NAMALWA (cell line): ENCODE results near the gene EGFR.

ENCODE experiments used
- DNase-seq: peaks from one replicate; pipeline ENCODE4 v3.0.0-alpha.2; 2015; ENCODE audit warnings: low spot score

EGFR gene

GRCh38 chr7:55250313-55250712, 231.5 kb downstream of the EGFR start:
- DNase-seq: no peak

- no peak for DNase-seq
Observed at GRCh38 chr7:55251313-55251712, 232.5 kb downstream of the EGFR start.

GRCh38 chr7:55251911-55252310, 233.1 kb downstream of the EGFR start:
- no peak for DNase-seq

- DNase-seq: no peak
Observed at GRCh38 chr7:55252386-55252785, 233.6 kb downstream of the EGFR start.

- peak; percentile 16 for DNase-seq
Observed at GRCh38 chr7:55253188-55253587, 234.4 kb downstream of the EGFR start.

GRCh38 chr7:55254242-55254595, 235.4 kb downstream of the EGFR start:
- DNase-seq: no peak

GRCh38 chr7:55254596-55255495, 236.0 kb downstream of the EGFR start:
- peak; percentile 75 for DNase-seq

- peak; percentile 88 for DNase-seq
Observed at GRCh38 chr7:55255496-55256445, 237.0 kb downstream of the EGFR start.

GRCh38 chr7:55258631-55259030, 239.8 kb downstream of the EGFR start:
- no peak for DNase-seq

- DNase-seq: no peak
Observed at GRCh38 chr7:55260171-55260570, 241.4 kb downstream of the EGFR start.

- no peak for DNase-seq
Observed at GRCh38 chr7:55260676-55261385, 242.0 kb downstream of the EGFR start.
